Lower lobe of right lung (tissue), 2 donors: ENCODE measurements around the gene KLF7. TPM values are rescaled to one million over a fixed set of nuclear protein-coding genes. Genes with fewer than 3 reads are reported as not detected.

ENCODE experiments used
- ATAC-seq, 2 donors: fragments of 200-7000 bp; cut with Tn5 transposase; one replicate each; pipeline ENCODE4 v1.9.1; 2020 to 2022; ENCODE audit warnings: mild to moderate bottlenecking in 2 of 2, moderate library complexity in 2 of 2
- DNase-seq: peaks from one replicate; pipeline ENCODE4 v3.0.0-alpha.2; 2020
- H3K27ac ChIP-seq: fragments of 200-600 bp; one replicate; pipeline ENCODE4 v1.8.0; 2022
- H3K27me3 ChIP-seq: fragments of 200-600 bp; one replicate; pipeline ENCODE4 v1.8.0; 2022; ENCODE audit warnings: low read depth
- H3K36me3 ChIP-seq: fragments of 200-600 bp; one replicate; pipeline ENCODE4 v1.8.0; 2022; ENCODE audit warnings: mild to moderate bottlenecking
- H3K4me1 ChIP-seq: fragments of 200-600 bp; one replicate; pipeline ENCODE4 v1.8.0; 2022
- H3K4me3 ChIP-seq: fragments of 200-600 bp; one replicate; pipeline ENCODE4 v1.8.0; 2022; ENCODE audit warnings: mild to moderate bottlenecking
- H3K9me3 ChIP-seq: fragments of 200-600 bp; one replicate; pipeline ENCODE4 v1.8.0; 2022
- intact Hi-C: fragments of 100-400 bp; cut with DNase I; formaldehyde crosslinking; loops from one replicate; pipeline ENCODE4 v1.11.0; 2022
- total RNA-seq: library from RNA; stranded (reverse); fragmentation: NEBNext Ultra II Directional; extraction: Animal tissue kit (Norgen Biotek cat#: 25700); gene quantifications from one replicate; pipeline ENCODE4 v1.2.1, GENCODE V29; 2021
- TF ChIP-seq, protein P1 (sequence below): fragments of 200-600 bp; IDR thresholded peaks from one replicate; pipeline ENCODE4 v1.8.0; 2022; ENCODE audit warnings: antibody characterized with exemption, mild to moderate bottlenecking
- donor health status: DM: no; HTN: yes; CAD: no; lungs with severe emphysema.

KLF7 gene
- total RNA-seq, 1 donor from 2014 or later, result 66.5 TPM

DNA sequence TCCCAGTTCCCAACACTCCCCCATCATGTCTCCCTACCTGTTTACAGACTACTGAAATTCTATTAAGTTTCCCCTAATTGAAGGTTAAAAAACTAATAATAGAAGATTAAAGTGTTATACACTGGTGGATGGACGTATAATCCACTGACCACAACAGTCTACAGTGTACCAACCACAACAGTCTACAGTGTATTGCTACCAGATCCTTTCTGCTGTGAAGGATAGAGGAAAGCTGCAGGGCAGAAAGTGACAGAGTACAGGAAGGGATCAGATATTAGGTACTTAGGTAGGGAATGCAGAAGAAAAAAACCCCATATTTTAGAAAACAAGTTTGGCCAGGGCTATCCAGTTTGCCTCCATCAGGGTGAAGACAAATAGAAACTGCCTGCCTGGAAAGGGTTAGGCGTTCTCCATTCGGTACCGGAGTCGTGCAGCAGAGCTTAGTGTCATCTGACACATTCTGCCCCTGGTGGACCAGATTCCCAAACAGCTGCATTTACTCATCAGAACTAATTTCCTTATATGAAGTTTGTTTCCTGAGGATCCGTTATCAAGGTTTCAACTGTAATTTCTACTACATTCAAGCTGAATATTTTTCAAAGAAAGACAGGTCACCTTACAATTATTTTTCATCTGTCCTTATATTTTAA lies 49.9 kb downstream of the KLF7 start:
- Histone ChIP-seq H3K27ac (no peak overlapping the region), H3K9me3 (no peaks in the 10 kb centered on the region), H3K36me3 (peaks cover under 1% of the 10 kb centered on the region), H3K27me3 (no peaks in the 10 kb centered on the region), H3K4me3 (no peak overlapping the region), H3K4me1 (no peaks in the 10 kb centered on the region)
- ATAC-seq, result peak in 1 of 2 donors; percentile 24
- DNase-seq, result no peak
- intact Hi-C loops, result no loop called here
- TF ChIP-seq, protein P1, sequence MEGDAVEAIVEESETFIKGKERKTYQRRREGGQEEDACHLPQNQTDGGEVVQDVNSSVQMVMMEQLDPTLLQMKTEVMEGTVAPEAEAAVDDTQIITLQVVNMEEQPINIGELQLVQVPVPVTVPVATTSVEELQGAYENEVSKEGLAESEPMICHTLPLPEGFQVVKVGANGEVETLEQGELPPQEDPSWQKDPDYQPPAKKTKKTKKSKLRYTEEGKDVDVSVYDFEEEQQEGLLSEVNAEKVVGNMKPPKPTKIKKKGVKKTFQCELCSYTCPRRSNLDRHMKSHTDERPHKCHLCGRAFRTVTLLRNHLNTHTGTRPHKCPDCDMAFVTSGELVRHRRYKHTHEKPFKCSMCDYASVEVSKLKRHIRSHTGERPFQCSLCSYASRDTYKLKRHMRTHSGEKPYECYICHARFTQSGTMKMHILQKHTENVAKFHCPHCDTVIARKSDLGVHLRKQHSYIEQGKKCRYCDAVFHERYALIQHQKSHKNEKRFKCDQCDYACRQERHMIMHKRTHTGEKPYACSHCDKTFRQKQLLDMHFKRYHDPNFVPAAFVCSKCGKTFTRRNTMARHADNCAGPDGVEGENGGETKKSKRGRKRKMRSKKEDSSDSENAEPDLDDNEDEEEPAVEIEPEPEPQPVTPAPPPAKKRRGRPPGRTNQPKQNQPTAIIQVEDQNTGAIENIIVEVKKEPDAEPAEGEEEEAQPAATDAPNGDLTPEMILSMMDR, result no peak

- intact Hi-C loops, result no loop called here
- H3K27ac ChIP-seq, result no peak overlapping the region
- ATAC-seq (no peak), DNase-seq (no peak)
- no peaks in the 10 kb centered on the region for H3K9me3 ChIP-seq
- H3K36me3 ChIP-seq, result no peaks in the 10 kb centered on the region
- TF ChIP-seq, protein P1, result no peak
- peaks cover 4% of the 10 kb centered on the region for H3K4me1 ChIP-seq
- no peaks in the 10 kb centered on the region for H3K27me3 ChIP-seq
- H3K4me3 ChIP-seq, result no peak overlapping the region
Measured at GRCh38 chr2:207113414-207113813, 52.3 kb downstream of the KLF7 start.

DNA sequence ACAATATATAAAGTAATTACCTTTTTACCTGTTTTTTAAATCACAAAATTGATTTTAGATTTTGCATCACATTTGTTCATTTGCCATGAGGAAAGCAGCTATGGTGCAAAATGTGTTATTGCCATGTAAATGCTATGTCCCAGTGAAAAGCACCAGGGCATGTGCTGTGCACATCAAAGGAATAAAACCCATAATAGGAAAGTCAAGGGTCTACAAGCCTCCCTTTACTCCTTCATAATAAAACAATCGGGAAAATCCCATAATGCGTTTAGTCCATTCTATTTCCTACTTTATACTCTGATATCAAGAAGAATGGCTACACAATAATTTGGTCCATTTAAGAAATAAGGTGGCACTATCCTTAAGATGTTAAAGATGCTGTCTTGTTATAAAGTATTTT lies 53.0 kb downstream of the KLF7 start:
- H3K4me1 ChIP-seq, result peaks cover 7% of the 10 kb centered on the region
- ATAC-seq (no peak), DNase-seq (no peak)
- H3K27me3 ChIP-seq, result no peaks in the 10 kb centered on the region
- no peaks in the 10 kb centered on the region for H3K36me3 ChIP-seq
- intact Hi-C loops, result no loop called here
- no peak overlapping the region for H3K27ac ChIP-seq
- TF ChIP-seq, protein P1, result no peak
- H3K9me3 ChIP-seq, result no peaks in the 10 kb centered on the region
- no peak overlapping the region for H3K4me3 ChIP-seq

DNA sequence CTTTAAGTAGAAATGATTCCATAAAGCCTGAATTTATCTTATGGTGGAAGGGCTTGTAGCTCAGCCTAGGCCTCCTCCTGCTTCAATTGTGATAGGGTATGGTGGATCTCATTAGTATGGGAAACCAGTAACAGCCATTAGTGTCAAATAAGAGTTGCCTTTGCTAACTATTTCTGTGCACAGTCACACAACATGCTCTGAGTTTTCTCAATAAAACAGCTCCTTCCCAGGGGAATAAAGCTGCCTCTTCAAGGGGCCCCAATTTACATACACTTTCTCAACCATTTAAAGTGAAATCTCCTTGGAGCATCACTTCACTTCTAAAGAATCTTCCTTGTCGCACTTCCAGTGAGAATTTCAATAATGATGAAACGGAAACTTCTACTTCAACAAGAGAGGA lies 53.4 kb downstream of the KLF7 start:
- ATAC-seq (no peak), DNase-seq (no peak)
- no peaks in the 10 kb centered on the region for H3K9me3 ChIP-seq
- H3K27me3 ChIP-seq, result no peaks in the 10 kb centered on the region
- H3K4me1 ChIP-seq, result peaks cover 10% of the 10 kb centered on the region
- no peak overlapping the region for H3K27ac ChIP-seq
- TF ChIP-seq, protein P1, result no peak
- no peak overlapping the region for H3K4me3 ChIP-seq
- peaks cover under 1% of the 10 kb centered on the region for H3K36me3 ChIP-seq
- intact Hi-C loops, result no loop called here

DNA sequence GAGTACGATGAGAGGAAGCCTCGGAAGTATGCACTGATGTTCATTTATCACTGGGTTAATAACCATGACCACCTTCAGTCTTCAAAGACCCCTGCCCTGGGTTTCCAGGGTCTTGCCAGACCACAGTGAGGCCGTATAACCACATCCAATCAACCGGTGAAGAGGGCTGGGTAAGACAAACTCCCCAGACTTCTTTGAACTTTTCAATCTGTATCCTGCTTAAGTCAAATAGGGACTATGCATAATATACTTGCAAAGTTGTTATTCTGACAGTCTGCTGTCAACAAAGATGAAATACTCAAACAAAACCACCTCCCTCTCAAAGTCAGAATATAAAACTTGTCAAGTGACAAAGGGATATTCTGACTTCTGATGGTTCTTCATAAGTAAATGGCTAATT lies 54.0 kb downstream of the KLF7 start:
- DNase-seq (no peak), ATAC-seq (no peak)
- no peaks in the 10 kb centered on the region for H3K27me3 ChIP-seq
- intact Hi-C loops, result no loop called here
- peaks cover 10% of the 10 kb centered on the region for H3K4me1 ChIP-seq
- TF ChIP-seq, protein P1, result no peak
- H3K4me3 ChIP-seq, result no peak overlapping the region
- no peaks in the 10 kb centered on the region for H3K9me3 ChIP-seq
- no peak overlapping the region for H3K27ac ChIP-seq
- H3K36me3 ChIP-seq, result peaks cover 7% of the 10 kb centered on the region
